ENCODE measurements around the gene MAP2.
"Not testable (repeated sequence)": the region's sequence is repeated elsewhere in the genome, so short reads cannot be mapped to it uniquely, and the experiment has no call there.

MAP2 gene

GRCh38 chr2:209591021-209591420 lies 167.2 kb downstream of the MAP2 start:
- no peak for DNase-seq (ENCODE audit: low read depth)

DNA sequence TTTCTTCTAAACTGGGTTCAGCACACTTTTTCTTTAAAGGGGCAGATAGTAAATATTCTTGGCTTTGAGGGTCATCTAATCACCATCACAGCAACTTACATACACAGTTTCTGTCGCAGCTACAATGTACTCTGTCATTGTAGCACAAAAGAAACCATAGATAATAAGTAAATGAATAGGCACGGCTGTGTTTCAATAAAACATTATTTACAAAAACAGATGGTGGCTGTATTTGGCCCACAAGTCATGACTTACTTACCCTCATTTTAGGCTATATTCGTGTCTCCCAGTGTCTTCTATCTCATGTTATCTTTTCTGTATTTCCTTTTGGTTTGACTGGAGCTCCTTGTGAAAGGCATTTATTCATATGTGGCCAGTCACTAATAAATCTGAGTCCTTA lies 168.3 kb downstream of the MAP2 start:
- no peak for DNase-seq (ENCODE audit: low read depth)

GRCh38 chr2:209593930-209594329 lies 170.1 kb downstream of the MAP2 start:
- DNase-seq (ENCODE audit: low read depth) = no peak

DNA sequence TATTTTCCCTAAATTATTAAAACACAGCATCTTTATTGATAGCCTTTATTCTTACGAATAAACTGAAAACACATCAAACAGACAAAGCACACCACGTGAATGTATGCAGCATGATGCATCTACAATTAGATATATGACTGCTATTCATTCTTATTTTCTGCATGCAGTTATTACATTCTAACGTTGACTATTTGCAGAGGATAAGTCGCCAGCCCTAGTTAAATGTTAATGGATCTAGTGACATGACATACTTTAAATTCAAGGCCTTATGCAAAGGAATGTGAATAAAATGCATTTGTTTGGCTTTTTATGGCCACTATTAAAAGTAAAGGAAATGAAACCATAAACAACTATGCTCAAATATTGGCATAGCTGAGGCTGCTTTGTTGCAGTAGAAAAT lies 172.4 kb downstream of the MAP2 start:
- DNase-seq (ENCODE audit: low read depth) = no peak

- DNase-seq (ENCODE audit: low read depth) = not testable (repeated sequence)
Observed at GRCh38 chr2:209598227-209598626, 174.4 kb downstream of the MAP2 start.

DNA sequence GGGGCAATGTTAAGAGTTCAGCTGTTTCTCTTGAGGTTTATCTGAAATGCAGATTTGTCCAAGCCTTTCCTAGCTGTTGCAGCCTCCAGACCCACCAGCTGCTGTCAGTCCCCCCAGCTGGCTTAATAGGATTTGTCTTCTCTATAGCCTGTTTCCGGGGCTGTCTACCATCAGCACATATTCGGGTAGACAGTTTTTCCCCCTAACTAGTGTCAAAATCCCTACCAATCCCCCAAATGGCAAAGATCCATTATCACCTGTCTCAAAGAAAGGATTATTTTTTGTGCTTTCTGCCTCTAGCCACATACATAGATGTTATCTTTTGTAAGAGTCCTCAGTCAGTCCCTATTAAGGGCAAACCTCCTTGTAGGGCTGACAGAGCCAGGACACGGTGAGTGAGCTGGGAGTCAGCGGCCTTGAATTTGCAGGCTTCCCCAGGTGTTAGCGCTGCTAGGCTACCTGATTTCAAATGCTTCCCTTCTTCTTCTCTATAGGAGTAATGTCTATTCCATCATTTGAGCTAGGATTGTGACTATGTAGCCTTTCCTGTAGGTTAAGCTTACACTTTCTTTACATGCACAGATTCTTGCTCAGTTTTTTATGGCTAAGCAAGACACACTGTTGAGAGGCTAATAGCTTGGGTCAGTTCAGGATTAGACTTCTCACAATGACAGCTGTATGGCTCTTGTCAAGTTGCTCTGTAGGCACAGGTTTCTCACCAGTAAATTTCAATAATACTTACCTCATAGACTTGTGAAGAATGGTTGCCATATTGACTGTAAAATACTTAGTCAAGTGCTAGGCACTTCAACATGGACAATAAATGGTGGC lies 176.7 kb downstream of the MAP2 start:
- DNase-seq (ENCODE audit: low read depth) = no peak

- no peak for DNase-seq (ENCODE audit: low read depth)
Observed at GRCh38 chr2:209601497-209601896, 177.7 kb downstream of the MAP2 start.

DNA sequence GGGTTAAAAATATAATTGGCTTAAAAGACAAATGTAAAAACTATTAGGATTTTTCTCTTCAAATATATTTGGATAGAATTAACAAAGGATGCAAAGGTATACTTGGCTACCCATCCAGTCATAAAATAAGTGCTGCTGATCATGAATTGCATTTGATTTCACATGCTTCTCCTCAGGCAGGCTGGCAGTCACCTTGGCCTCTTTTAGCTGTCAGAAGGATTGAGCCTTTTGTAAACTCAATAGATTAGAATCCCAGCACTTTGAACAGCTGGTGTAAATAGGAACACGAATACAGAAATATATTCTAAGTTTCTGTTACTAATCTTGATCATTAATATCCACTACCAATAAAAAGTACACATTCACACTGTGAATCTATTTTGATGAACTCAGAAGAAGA lies 178.4 kb downstream of the MAP2 start:
- DNase-seq (ENCODE audit: low read depth) = no peak

- DNase-seq (ENCODE audit: low read depth) = no peak
Observed at GRCh38 chr2:209609531-209609930, 185.7 kb downstream of the MAP2 start.

DNA sequence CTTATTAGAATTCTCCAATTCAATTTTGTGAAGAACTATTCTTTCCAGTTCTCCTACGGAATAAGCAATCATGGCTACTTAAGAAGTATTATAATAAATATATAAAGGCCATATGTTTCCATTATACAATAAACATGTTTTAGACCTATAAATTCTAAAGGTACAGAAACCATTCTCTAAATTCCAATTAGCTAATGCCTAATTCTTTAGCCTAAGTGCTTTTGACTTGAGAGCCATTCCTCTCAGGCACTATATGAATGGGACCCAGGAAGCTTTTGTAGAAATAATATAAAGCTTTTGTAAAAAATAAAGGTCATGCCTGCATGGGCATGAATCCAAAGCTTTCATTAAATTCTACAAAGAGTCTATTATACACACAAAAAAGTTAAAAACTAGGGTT lies 186.8 kb downstream of the MAP2 start:
- DNase-seq (ENCODE audit: low read depth) = no peak

GRCh38 chr2:209613649-209614305 lies 189.9 kb downstream of the MAP2 start:
- no peak for DNase-seq (ENCODE audit: low read depth)

GRCh38 chr2:209614690-209615369 lies 191.0 kb downstream of the MAP2 start:
- no peak for DNase-seq (ENCODE audit: low read depth)

- no peak for DNase-seq (ENCODE audit: low read depth)
Observed at GRCh38 chr2:209619782-209620181, 195.9 kb downstream of the MAP2 start.

DNA sequence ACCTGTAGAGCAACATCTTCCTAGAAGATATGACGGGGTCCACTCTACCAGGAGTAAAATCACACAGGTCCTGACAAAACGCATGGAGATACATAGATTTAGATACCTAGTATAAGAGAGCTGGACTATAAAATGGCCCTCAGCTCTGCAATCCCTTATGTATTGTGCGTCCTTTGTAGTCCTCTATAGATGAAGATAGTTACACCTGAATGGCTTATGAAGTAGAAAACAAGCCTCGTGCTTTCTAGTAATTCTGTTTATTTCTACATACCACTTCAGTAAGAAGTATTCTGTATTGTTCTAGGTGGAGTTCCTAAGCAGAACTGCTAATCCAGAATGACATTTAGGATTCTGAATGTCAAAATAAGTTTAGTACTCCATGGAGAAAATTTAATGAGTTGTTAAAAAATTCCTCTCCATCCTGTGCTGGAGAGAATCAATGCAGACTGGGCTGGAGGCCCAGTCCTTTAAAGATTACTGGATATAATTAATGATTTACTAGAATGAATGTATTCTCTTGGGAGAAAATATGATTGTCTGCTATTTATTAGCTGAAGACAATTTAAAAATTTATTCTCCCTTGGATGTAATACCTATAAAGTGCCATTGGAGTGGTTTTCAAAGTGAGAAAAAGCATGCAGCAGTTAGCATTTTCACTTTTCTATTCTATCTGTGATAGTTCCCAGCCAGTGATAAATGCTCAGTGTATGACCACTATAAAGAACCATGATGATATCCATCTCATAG lies 200.5 kb downstream of the MAP2 start:
- DNase-seq (ENCODE audit: low read depth) = no peak

GRCh38 chr2:209629597-209629996 lies 205.8 kb downstream of the MAP2 start:
- DNase-seq (ENCODE audit: low read depth) = no peak

- no peak for DNase-seq (ENCODE audit: low read depth)
Observed at GRCh38 chr2:209633911-209634310, 210.1 kb downstream of the MAP2 start.

DNA sequence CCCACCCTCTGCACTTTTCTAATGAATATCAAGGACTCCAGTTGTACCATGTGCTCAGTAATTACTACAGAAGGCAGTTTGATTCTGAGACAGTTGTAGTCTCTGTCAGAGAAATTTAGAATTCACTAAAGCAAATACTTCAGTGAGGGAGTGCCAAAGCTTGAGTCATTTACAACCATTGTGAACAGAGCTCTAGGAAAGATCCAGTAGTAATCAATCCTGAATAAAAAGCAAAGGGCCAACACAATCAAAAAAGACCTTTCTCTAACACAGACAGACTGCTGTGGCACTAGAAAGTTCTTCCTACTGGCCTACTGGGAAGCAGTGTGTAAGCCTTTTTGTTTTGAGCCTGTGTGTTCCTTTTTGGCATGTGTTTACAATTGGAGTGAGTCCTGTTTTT lies 212.2 kb downstream of the MAP2 start:
- no peak for DNase-seq (ENCODE audit: low read depth)

DNA sequence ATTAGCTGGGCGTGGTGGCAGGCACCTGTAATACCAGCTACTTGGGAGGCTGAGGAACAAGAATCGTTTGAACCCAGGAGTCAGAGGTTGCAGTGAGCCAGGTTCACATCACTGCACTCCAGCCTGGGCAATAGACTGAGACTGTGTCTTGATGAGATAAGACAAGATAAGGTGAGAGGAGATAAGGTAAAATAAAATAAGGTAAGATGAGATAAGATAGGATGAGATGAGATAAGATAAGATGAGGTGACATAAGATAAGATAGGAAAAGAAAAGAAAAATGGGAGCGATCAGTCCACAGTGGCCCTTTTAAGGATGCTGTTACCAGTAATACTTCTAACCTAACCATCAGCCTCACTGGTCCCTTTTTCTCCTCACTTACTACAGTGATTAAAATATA lies 213.4 kb downstream of the MAP2 start:
- DNase-seq (ENCODE audit: low read depth) = no peak

DNA sequence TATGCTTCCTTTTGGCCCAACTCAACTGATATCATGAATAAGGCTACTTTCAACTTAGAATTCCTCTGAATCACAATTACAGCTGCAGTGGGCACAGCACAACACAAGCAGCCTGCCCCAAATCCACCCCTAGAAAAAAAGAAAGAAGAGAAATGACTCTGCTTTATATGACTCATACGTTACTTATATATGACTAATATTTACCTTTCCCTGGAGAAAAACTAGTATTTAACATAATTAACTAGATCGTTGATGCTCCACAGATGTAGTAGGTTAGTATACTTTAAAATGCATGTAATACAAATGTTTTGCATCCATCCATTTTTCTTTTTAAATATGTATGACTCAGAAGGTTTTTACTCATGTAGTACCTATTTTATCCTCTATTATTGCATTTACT lies 214.5 kb downstream of the MAP2 start:
- DNase-seq (ENCODE audit: low read depth) = no peak

- no peak for DNase-seq (ENCODE audit: low read depth)
Observed at GRCh38 chr2:209640358-209640757, 216.5 kb downstream of the MAP2 start.

DNA sequence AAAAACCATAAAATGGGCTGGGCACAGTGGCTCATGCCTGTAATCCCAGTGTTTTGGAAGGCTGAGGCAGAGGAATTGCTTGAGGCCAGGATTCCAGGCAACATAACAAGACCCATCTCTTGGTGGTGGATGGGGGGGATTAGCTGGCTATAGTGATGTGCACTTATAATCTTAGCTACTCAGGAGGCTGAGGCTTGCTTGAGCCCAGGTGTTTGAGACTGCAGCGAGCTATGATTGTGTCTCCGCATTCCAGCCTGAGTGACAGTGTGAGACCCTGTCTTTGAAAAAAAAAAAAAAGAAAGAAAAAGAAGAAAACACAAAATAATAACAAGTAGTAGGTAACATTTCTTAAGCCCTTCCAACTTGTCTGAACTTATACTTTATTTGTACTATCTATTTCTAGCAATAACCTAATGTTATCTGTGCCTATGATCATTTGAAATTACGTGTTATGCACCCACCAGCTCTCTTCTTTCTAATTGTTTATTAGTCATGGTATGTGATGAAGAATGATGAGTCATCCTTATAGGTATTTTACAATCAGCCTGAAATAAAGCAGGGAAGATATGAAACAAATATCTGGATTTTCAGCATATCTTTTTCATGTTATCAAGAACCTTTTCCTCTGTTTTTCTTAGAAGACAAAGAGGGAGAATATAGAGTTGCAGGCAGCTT lies 218.4 kb downstream of the MAP2 start:
- no peak for DNase-seq (ENCODE audit: low read depth)

DNA sequence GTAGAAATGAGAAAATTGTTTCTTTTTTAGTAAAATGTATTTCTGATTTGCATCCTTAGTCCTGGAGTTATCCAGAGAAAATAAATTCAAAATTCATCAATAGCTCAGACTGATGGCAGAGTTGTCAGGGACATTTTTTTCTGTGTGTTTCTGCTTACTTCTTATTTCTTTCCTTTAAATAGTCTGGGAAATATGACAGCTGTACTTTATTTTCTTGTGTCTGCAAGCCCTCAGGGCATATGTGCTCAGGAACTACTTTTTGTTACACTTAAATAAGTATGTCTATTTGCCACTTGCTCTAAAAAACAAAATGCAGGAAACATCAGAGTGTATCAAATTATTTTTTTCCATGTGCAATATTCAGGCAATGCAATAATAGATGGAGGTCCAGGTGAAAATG lies 221.0 kb downstream of the MAP2 start:
- DNase-seq (ENCODE audit: low read depth) = no peak

Data from stimulated activated CD8-positive, alpha-beta memory T cell treated with anti-CD3 and anti-CD28 coated beads, Interleukin-15, amount 100 ng/mL, for 24 hours (primary cell).